Erythroblast (primary cell): ENCODE data around the gene ABHD1.

ENCODE experiments used
- GATA1 ChIP-seq: IDR thresholded peaks from 2 replicates; pipeline ENCODE4 v1.6.1; 2011; ENCODE audit warnings: low read depth, mild to moderate bottlenecking, control low read depth, low read length, moderate library complexity
- POLR2A ChIP-seq: IDR thresholded peaks from 2 replicates; pipeline ENCODE4 v1.6.1; 2011; ENCODE audit warnings: mild to moderate bottlenecking, low read length

- no peak for TF ChIP-seq POLR2A
- no peak for TF ChIP-seq GATA1
These were observed 9.7 kb downstream of the ABHD1 start for GRCh38 chr2:27133195-27133875.
